ENCODE results near the gene TMEM260.

Gene TMEM260

GRCh38 chr14:56580221-56580711, 668 bp downstream of the TMEM260 start:
- no peak for ATAC-seq
- no peak for TF ChIP-seq ESRRG (CRISPR knock-in tag; IDR thresholded peaks at IDR 0.05)
- TF ChIP-seq TCF4 (CRISPR knock-in tag; IDR thresholded peaks at IDR 0.05; ENCODE audit: borderline replicate concordance) = no peak
- no peak for TF ChIP-seq CSDC2 (CRISPR knock-in tag; IDR thresholded peaks at IDR 0.05)
- TF ChIP-seq BACH2 (CRISPR knock-in tag; IDR thresholded peaks at IDR 0.05; ENCODE audit: borderline replicate concordance) = no peak
- no peak for TF ChIP-seq ZC3H10 (CRISPR knock-in tag; IDR thresholded peaks at IDR 0.05)
- no peak for TF ChIP-seq ZFP3 (CRISPR knock-in tag; IDR thresholded peaks at IDR 0.05)
- no peak for TF ChIP-seq ZNF70 (CRISPR knock-in tag; IDR thresholded peaks at IDR 0.05)

DNA sequence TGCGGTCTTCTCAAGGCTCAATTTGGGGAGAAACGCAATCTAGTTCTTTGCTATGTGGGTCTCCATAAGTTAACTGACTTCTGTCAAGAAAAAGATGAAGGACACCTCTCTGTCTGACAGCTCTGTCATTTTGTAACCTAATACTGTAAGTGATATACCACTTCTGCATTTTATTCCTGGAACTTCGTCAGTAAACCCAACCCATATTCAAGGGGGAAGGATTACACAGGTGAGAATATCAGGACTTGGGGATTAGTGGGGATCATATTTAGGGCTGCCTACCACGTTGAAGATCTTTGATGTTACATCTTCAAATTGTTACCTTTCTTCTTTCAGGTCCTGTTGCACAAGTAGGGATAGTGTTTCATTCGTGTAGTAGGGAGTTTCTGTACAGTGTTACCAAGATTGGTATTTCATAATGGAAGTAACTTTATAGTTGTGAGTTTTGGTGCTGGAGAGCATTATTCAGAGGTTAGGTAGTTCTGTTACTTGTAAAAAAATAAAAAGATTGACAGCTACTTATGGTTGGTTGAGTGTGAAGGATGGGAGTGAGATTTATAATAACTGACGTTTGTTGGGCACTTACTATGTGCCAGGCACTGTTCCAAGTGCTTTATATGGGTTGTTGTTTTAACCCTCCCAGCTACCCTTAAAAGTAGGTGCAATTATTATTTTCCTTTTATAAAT, 1.6 kb downstream of the TMEM260 start:
- ATAC-seq = no peak
- TF ChIP-seq ZNF8 (CRISPR knock-in tag; IDR thresholded peaks at IDR 0.05) (no peak), ZC3H10 (CRISPR knock-in tag; IDR thresholded peaks at IDR 0.05) (no peak), ZFP3 (CRISPR knock-in tag; IDR thresholded peaks at IDR 0.05) (no peak), RARB (CRISPR knock-in tag; IDR thresholded peaks at IDR 0.05) (no peak), SNAI2 (CRISPR knock-in tag; IDR thresholded peaks at IDR 0.05) (no peak), CREB5 (CRISPR knock-in tag; IDR thresholded peaks at IDR 0.05; ENCODE audit: low read depth) (no peak), ZNF70 (CRISPR knock-in tag; IDR thresholded peaks at IDR 0.05) (no peak), TCF4 (CRISPR knock-in tag; IDR thresholded peaks at IDR 0.05; ENCODE audit: borderline replicate concordance) (no peak), ESRRG (CRISPR knock-in tag; IDR thresholded peaks at IDR 0.05) (no peak), TOX (CRISPR knock-in tag; IDR thresholded peaks at IDR 0.05; ENCODE audit: borderline replicate concordance) (no peak), ZFP30 (CRISPR knock-in tag; IDR thresholded peaks at IDR 0.05) (no peak), CSRNP3 (CRISPR knock-in tag; IDR thresholded peaks at IDR 0.05) (no peak), ISL1 (CRISPR knock-in tag; IDR thresholded peaks at IDR 0.05) (no peak)
- TF ChIP-seq, protein P1, sequence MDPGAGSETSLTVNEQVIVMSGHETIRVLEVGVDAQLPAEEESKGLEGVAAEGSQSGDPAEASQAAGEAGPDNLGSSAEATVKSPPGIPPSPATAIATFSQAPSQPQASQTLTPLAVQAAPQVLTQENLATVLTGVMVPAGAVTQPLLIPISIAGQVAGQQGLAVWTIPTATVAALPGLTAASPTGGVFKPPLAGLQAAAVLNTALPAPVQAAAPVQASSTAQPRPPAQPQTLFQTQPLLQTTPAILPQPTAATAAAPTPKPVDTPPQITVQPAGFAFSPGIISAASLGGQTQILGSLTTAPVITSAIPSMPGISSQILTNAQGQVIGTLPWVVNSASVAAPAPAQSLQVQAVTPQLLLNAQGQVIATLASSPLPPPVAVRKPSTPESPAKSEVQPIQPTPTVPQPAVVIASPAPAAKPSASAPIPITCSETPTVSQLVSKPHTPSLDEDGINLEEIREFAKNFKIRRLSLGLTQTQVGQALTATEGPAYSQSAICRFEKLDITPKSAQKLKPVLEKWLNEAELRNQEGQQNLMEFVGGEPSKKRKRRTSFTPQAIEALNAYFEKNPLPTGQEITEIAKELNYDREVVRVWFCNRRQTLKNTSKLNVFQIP (CRISPR knock-in tag; IDR thresholded peaks at IDR 0.05; ENCODE audit: borderline replicate concordance, low read depth) = no peak

DNA sequence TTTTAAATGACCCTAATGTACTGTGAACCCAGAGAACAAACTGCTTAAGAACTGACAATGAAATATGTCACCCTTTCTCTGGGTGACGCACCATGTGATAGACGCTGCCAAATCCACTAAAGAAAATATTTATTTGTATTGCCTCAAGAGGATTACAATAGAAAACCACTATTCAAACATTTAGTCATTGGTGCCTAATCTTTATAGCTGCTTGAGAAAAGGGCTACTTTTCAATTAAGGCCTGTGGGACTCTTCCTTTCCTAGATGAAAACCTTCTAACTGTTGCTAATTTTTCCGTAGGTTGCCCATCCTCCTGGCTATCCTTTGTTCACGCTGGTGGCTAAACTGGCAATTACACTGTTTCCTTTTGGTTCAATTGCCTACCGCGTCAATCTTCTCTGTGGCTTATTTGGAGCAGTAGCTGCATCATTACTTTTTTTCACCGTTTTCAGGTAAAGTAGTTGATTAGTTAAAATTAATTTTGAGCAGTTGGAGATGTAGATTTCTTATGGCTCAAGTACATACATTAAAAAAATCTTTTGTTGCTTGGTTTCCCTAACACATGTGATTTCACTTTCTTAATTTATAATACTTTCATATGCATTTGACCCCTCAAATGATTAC, 6.0 kb downstream of the TMEM260 start:
- TF ChIP-seq RARB (CRISPR knock-in tag; IDR thresholded peaks at IDR 0.05) (no peak), ZFP3 (CRISPR knock-in tag; IDR thresholded peaks at IDR 0.05) (no peak), OSR1 (CRISPR knock-in tag; IDR thresholded peaks at IDR 0.05) (no peak), ISL1 (CRISPR knock-in tag; IDR thresholded peaks at IDR 0.05) (no peak), CSDC2 (CRISPR knock-in tag; IDR thresholded peaks at IDR 0.05) (no peak), ZFP30 (CRISPR knock-in tag; IDR thresholded peaks at IDR 0.05) (no peak), GLIS3 (CRISPR knock-in tag; IDR thresholded peaks at IDR 0.05) (no peak), TOX (CRISPR knock-in tag; IDR thresholded peaks at IDR 0.05; ENCODE audit: borderline replicate concordance) (no peak), ESRRG (CRISPR knock-in tag; IDR thresholded peaks at IDR 0.05) (no peak), ZNF70 (CRISPR knock-in tag; IDR thresholded peaks at IDR 0.05) (no peak), PPARA (CRISPR knock-in tag; IDR thresholded peaks at IDR 0.05; ENCODE audit: borderline replicate concordance) (no peak), PATZ1 (CRISPR knock-in tag; IDR thresholded peaks at IDR 0.05; ENCODE audit: borderline replicate concordance) (no peak), CREB5 (CRISPR knock-in tag; IDR thresholded peaks at IDR 0.05; ENCODE audit: low read depth) (no peak), ARNTL (CRISPR knock-in tag; IDR thresholded peaks at IDR 0.05; ENCODE audit: borderline replicate concordance, low read depth) (no peak), BACH2 (CRISPR knock-in tag; IDR thresholded peaks at IDR 0.05; ENCODE audit: borderline replicate concordance) (no peak), ZC3H10 (CRISPR knock-in tag; IDR thresholded peaks at IDR 0.05) (no peak)
- TF ChIP-seq, protein P2, sequence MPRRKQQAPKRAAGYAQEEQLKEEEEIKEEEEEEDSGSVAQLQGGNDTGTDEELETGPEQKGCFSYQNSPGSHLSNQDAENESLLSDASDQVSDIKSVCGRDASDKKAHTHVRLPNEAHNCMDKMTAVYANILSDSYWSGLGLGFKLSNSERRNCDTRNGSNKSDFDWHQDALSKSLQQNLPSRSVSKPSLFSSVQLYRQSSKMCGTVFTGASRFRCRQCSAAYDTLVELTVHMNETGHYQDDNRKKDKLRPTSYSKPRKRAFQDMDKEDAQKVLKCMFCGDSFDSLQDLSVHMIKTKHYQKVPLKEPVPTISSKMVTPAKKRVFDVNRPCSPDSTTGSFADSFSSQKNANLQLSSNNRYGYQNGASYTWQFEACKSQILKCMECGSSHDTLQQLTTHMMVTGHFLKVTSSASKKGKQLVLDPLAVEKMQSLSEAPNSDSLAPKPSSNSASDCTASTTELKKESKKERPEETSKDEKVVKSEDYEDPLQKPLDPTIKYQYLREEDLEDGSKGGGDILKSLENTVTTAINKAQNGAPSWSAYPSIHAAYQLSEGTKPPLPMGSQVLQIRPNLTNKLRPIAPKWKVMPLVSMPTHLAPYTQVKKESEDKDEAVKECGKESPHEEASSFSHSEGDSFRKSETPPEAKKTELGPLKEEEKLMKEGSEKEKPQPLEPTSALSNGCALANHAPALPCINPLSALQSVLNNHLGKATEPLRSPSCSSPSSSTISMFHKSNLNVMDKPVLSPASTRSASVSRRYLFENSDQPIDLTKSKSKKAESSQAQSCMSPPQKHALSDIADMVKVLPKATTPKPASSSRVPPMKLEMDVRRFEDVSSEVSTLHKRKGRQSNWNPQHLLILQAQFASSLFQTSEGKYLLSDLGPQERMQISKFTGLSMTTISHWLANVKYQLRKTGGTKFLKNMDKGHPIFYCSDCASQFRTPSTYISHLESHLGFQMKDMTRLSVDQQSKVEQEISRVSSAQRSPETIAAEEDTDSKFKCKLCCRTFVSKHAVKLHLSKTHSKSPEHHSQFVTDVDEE (CRISPR knock-in tag; IDR thresholded peaks at IDR 0.05) = no peak
- TF ChIP-seq, protein P1 (CRISPR knock-in tag; IDR thresholded peaks at IDR 0.05; ENCODE audit: borderline replicate concordance, low read depth) = no peak
- ATAC-seq = no peak

All from SK-N-SH treated with all-trans-retinoic acid at 6 μM for 48 hours (cell line).